Endothelial cell of umbilical vein (primary cell): ENCODE results near the gene FAM3B. TPM values are rescaled to one million over a fixed set of nuclear protein-coding genes. Genes with fewer than 3 reads are reported as not detected.

Experiments used
- BruUV-seq: library from RNA; stranded (reverse); fragments of 400-500 nt; replicated peaks from 2 replicates; lab custom pipeline; 2021; lab: Mats Ljungman, UMichigan
- CTCF ChIA-PET: fragments of 300-600, 350-600 bp; sonication (Branson Sonifier 250); formaldehyde crosslinking; loops from one replicate; lab custom pipeline; 2021; ENCODE audit warnings: antibody characterized with exemption, inconsistent platforms; lab: Charles Lee
- POLR2A ChIA-PET: fragments of 300-600, 350-600 bp; sonication (Branson Sonifier 250); formaldehyde crosslinking; loops from one replicate; lab custom pipeline; 2021; ENCODE audit warnings: antibody characterized with exemption, inconsistent platforms; lab: Charles Lee
- DNase-seq: peaks from one replicate; pipeline ENCODE4 v3.0.0-alpha.2; 2011; ENCODE audit warnings: low read depth, low spot score
- FAIRE-seq: peaks from 2 replicates; lab custom pipeline; 2011; peaks lifted over from hg19 to GRCh38; lab: Jason Lieb, UNC
- H2AFZ ChIP-seq: 2 replicates; pipeline ENCODE4 v1.6.0; 2012; ENCODE audit warnings: low read depth, low read length, control low read depth, inconsistent platforms
- H3K27ac ChIP-seq: 2 replicates; pipeline ENCODE4 v1.5.1; 2011; ENCODE audit warnings: low read depth, mild to moderate bottlenecking, control low read depth, low read length, moderate library complexity; ENCODE audit not compliant: insufficient read depth
- H3K27me3 ChIP-seq, 2 experiments: 2 replicates each; pipeline versions ENCODE4 v1.6.0 to v1.6.1; 2011; ENCODE audit warnings: low read length in 2 of 2, mixed read lengths in 1 of 2; ENCODE audit not compliant: control insufficient read depth in 2 of 2, insufficient read depth in 2 of 2
- H3K36me3 ChIP-seq, 2 experiments: 2 replicates in 1 of 2; 3 replicates in 1 of 2; pipeline ENCODE4 v1.5.1; 2011; ENCODE audit warnings: low read length in 2 of 2, mild to moderate bottlenecking in 1 of 2, moderate library complexity in 1 of 2; ENCODE audit not compliant: control insufficient read depth in 2 of 2, insufficient read depth in 2 of 2; ENCODE audit errors: extremely low read depth in 1 of 2
- H3K4me1 ChIP-seq: 3 replicates; pipeline ENCODE4 v1.5.1; 2011; ENCODE audit warnings: mild to moderate bottlenecking, low read length; ENCODE audit not compliant: control insufficient read depth, insufficient read depth; ENCODE audit errors: extremely low read depth
- H3K4me2 ChIP-seq: 2 replicates; pipeline ENCODE4 v1.6.1; 2011; ENCODE audit warnings: low read length, control low read depth, mixed read lengths; ENCODE audit not compliant: insufficient read depth
- H3K4me3 ChIP-seq, 3 experiments: fragments of 200-600 bp in 1 of 3; sonication (generic), shearing (Covaris generic) in 1 of 3; replicated peaks in 1 of 3; 2 replicates each; pipeline ENCODE4 v1.5.1; 2011 to 2016; ENCODE audit warnings: control low read depth in 3 of 3, low read length in 3 of 3, mild to moderate bottlenecking in 2 of 3, inconsistent platforms in 1 of 3, low read depth in 1 of 3, moderate library complexity in 1 of 3; ENCODE audit not compliant: insufficient read depth in 1 of 3
- H3K79me2 ChIP-seq: 2 replicates; pipeline ENCODE4 v1.6.0; 2012; ENCODE audit warnings: low read length, inconsistent platforms; ENCODE audit not compliant: control insufficient read depth, insufficient read depth
- H3K9ac ChIP-seq: replicated peaks from 2 replicates; pipeline ENCODE3; 2011; ENCODE audit warnings: low read length, control low read depth; ENCODE audit not compliant: insufficient read depth; ENCODE audit errors: extremely low read depth
- H3K9me1 ChIP-seq: replicated peaks from 3 replicates; pipeline ENCODE4 v1.6.0; 2011; ENCODE audit warnings: mild to moderate bottlenecking, low read length; ENCODE audit not compliant: control insufficient read depth, insufficient read depth; ENCODE audit errors: extremely low read depth
- H3K9me3 ChIP-seq: replicated peaks from 2 replicates; pipeline ENCODE4 v1.5.1; 2012; ENCODE audit warnings: low read length, inconsistent platforms; ENCODE audit not compliant: control insufficient read depth, insufficient read depth
- H4K20me1 ChIP-seq: replicated peaks from 2 replicates; pipeline ENCODE3; 2011; ENCODE audit warnings: mild to moderate bottlenecking, low read length; ENCODE audit not compliant: control insufficient read depth, insufficient read depth; ENCODE audit errors: extremely low read depth
- EZH2 ChIP-seq: IDR thresholded peaks from 2 replicates; pipeline ENCODE4 v1.6.1; 2012; ENCODE audit warnings: borderline replicate concordance, low read depth, mild to moderate bottlenecking, moderate library complexity, low read length, inconsistent platforms; ENCODE audit not compliant: severe bottlenecking
- FOS ChIP-seq: IDR thresholded peaks from 2 replicates; pipeline ENCODE4 v1.6.1; 2011; ENCODE audit warnings: mild to moderate bottlenecking, low read length, moderate library complexity, borderline replicate concordance; ENCODE audit not compliant: insufficient read depth
- GATA2 ChIP-seq: IDR thresholded peaks from 2 replicates; pipeline ENCODE4 v1.7.0; 2011; ENCODE audit warnings: low read depth, mild to moderate bottlenecking, moderate library complexity, mixed read lengths, low read length; ENCODE audit not compliant: insufficient read length, insufficient read depth
- JUN ChIP-seq: IDR thresholded peaks from 2 replicates; pipeline ENCODE4 v1.6.1; 2011; ENCODE audit warnings: borderline replicate concordance, low read depth; ENCODE audit not compliant: insufficient read length, insufficient read depth
- MYC ChIP-seq: IDR thresholded peaks from one replicate; pipeline ENCODE4 v1.6.1; 2011; ENCODE audit warnings: mild to moderate bottlenecking, low read depth, low read length
- POLR2A ChIP-seq: IDR thresholded peaks from 2 replicates; pipeline ENCODE4 v1.6.1; 2012; ENCODE audit warnings: low read depth, mild to moderate bottlenecking, control low read depth, low read length
- POLR2AphosphoS5 ChIP-seq: IDR thresholded peaks from 2 replicates; pipeline ENCODE4 v1.6.1; 2012; ENCODE audit warnings: low read depth, mild to moderate bottlenecking, control low read depth, low read length, moderate library complexity; ENCODE audit not compliant: insufficient read depth
- dilution Hi-C: fragments of 300-500 bp; cut with MboI; formaldehyde crosslinking; loops from one replicate; pipeline ENCODE4 v1.15.0; 2019; ENCODE audit warnings: low sequenced_read_pairs; ENCODE audit not compliant: extremely low pct_ligation_motif_present
- intact Hi-C: fragments of 100-400 bp; cut with micrococcal nuclease; formaldehyde crosslinking; loops from one replicate; pipeline ENCODE4 v1.10.0; 2022
- polyA plus RNA-seq, 4 experiments: library from polyadenylated mRNA; depleted of rRNA in 3 of 4; stranded (reverse) in 3 of 4; unstranded in 1 of 4; fragments of >200 nt; gene quantifications; 2 replicates each; pipeline versions ENCODE4 v1.2.1 to v1.2.3, GENCODE V29; 2011 to 2012; ENCODE audit warnings: missing spikeins in 1 of 4
- total RNA-seq: library from RNA; stranded (reverse); gene quantifications from 2 replicates; pipeline ENCODE4 v1.2.3, GENCODE V29; 2021
- TF ChIP-seq, protein P1 (sequence below): IDR thresholded peaks from 2 replicates; pipeline ENCODE4 v1.6.1; 2011; ENCODE audit not compliant: insufficient read depth, insufficient read length
- TF ChIP-seq, protein P2 (sequence below), 2 donors: IDR thresholded peaks; 1 replicate in 1 of 2; 2 replicates in 1 of 2; pipeline ENCODE4 v1.5.1; 2011; ENCODE audit warnings: low read length in 2 of 2, mild to moderate bottlenecking in 2 of 2, moderate library complexity in 2 of 2, control low read depth in 1 of 2, inconsistent platforms in 1 of 2, low read depth in 1 of 2; ENCODE audit not compliant: insufficient read depth in 1 of 2; ENCODE audit errors: extremely low read depth in 1 of 2

FAM3B gene
- total and polyA plus RNA-seq, 2 donors (not counting 3 experiments of a cell fraction or from before 2014, with no cell fraction given): not detected

DNA sequence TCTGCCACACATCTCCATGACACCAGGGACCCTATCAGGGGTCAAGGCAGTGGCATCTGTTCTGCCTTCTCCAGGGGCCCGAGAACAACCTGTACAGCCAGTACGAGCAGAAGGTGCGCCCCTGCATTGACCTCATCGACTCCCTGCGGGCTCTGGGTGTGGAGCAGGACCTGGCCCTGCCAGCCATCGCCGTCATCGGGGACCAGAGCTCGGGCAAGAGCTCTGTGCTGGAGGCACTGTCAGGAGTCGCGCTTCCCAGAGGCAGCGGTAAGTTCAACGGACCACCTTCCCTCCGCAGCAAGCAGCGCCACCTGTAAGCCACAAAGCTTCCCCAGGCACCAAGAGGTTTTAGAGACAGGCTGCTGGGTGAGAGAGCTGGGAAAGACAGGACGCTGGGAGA lies 61.1 kb downstream of the FAM3B start:
- DNase-seq (no peak), FAIRE-seq (no peak)
- ChIA-PET CTCF (no interaction called here), POLR2A (no interaction called here)
- no peaks in the 10 kb centered on the region for H3K27me3 ChIP-seq
- H3K4me3 ChIP-seq: no peak overlapping the region
- no peaks in the 10 kb centered on the region for H3K79me2 ChIP-seq
- H3K9ac ChIP-seq: no peak overlapping the region
- H3K4me2 ChIP-seq: no peak overlapping the region
- H2AFZ ChIP-seq: no peak overlapping the region
- no peaks in the 10 kb centered on the region for H4K20me1 ChIP-seq
- H3K27ac ChIP-seq: no peak overlapping the region
- BruUV-seq: no TSS peak
- no peaks in the 10 kb centered on the region for H3K36me3 ChIP-seq
- TF ChIP-seq FOS (no peak), POLR2A (no peak), JUN (no peak), EZH2 (no peak), POLR2AphosphoS5 (no peak), GATA2 (no peak), MYC (no peak)
- TF ChIP-seq, protein P1, sequence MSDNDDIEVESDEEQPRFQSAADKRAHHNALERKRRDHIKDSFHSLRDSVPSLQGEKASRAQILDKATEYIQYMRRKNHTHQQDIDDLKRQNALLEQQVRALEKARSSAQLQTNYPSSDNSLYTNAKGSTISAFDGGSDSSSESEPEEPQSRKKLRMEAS: no peak
- TF ChIP-seq, protein P2, sequence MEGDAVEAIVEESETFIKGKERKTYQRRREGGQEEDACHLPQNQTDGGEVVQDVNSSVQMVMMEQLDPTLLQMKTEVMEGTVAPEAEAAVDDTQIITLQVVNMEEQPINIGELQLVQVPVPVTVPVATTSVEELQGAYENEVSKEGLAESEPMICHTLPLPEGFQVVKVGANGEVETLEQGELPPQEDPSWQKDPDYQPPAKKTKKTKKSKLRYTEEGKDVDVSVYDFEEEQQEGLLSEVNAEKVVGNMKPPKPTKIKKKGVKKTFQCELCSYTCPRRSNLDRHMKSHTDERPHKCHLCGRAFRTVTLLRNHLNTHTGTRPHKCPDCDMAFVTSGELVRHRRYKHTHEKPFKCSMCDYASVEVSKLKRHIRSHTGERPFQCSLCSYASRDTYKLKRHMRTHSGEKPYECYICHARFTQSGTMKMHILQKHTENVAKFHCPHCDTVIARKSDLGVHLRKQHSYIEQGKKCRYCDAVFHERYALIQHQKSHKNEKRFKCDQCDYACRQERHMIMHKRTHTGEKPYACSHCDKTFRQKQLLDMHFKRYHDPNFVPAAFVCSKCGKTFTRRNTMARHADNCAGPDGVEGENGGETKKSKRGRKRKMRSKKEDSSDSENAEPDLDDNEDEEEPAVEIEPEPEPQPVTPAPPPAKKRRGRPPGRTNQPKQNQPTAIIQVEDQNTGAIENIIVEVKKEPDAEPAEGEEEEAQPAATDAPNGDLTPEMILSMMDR (IDR thresholded peaks at IDR 0.05; ENCODE audit: extremely low read depth in 1 of 2, insufficient read depth in 1 of 2, low read depth in 1 of 2, low read length in 2 of 2): no peak
- H3K9me1 ChIP-seq: no peaks in the 10 kb centered on the region
- no peaks in the 10 kb centered on the region for H3K4me1 ChIP-seq
- H3K9me3 ChIP-seq: no peaks in the 10 kb centered on the region
- intact Hi-C loops (no loop called here), dilution Hi-C loops (no loop called here)
